IPS-18c (cell line): ENCODE data around the gene ZDHHC12.
"Not testable (repeated sequence)": the region's sequence is repeated elsewhere in the genome, so short reads cannot be mapped to it uniquely, and the experiment has no call there.

Experiments
- H3K4me3 ChIP-seq: 2 replicates; pipeline ENCODE4 v1.7.0; 2013; ENCODE audit warnings: low read depth, mild to moderate bottlenecking, low read length, moderate library complexity; ENCODE audit not compliant: insufficient read depth
- H3K9me3 ChIP-seq: one replicate; pipeline ENCODE4 v1.6.1; 2013; ENCODE audit warnings: mild to moderate bottlenecking, low read length, moderate library complexity; ENCODE audit not compliant: control insufficient read depth, insufficient read depth

Gene ZDHHC12

DNA sequence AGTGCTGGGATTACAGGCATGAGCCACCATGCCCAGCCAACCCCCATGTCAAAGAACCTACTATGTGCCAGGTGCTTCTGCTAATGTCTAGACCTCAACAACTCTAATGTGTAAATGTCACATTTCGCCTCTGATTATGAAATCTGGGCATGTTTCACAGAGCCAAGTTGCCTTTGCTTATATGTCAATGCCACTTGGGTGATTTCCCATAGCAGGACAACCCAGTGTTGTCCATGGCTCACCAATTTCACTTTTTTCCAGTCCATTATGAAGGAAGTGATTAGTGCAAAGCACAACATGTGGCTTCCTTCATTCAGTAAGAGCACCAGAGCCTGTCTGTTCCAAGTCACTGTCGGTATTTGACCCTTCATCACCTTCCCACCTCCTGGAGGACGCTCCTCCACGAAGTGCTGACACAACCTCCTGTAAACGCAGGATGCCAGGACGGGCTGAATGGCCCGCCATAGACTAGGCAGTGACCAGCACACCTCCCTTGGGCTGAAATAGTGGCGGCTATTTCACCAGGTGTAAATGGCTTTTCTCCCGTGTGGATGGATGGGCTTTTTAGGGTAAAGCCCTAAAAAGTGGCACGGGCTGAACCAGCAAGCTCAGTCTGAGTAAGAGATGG, 22.6 kb downstream of the ZDHHC12 start:
- H3K9me3 ChIP-seq: no peaks in the 10 kb centered on the region
- H3K4me3 ChIP-seq: no peak overlapping the region

DNA sequence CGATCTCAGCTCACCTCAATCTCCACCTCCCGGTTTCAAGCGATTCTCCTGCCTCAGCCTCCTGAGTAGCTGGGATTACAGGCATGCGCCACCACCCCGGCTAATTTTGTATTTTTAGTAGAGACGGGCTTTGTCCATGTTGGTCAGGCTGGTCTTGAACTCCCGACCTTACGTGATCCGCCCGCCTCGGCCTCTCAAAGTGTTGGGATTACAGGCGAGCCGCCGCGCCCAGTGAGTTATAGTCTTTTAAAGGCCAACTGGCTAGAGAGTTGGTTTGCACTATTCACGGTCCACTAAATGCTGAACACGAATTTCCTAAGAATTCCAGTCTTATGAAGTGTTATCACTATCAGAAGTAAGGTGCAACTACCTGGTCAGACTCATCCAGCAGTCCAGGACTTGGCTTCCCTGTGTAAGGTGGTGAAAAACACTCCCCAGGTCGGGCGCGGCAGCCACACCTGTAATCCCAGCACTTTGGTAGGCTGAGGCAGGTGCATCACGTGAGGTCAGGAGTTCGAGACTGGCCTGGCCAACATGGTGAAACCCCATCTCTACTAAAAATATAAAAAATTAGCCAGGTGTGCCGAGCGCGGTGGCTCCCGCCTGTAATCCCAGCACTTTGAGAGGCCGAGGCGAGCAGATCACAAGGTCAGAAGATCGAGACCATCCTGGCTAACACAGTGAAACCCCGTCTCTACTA, 24.7 kb downstream of the ZDHHC12 start:
- H3K9me3 ChIP-seq, H3K4me3 ChIP-seq: not testable (repeated sequence)

DNA sequence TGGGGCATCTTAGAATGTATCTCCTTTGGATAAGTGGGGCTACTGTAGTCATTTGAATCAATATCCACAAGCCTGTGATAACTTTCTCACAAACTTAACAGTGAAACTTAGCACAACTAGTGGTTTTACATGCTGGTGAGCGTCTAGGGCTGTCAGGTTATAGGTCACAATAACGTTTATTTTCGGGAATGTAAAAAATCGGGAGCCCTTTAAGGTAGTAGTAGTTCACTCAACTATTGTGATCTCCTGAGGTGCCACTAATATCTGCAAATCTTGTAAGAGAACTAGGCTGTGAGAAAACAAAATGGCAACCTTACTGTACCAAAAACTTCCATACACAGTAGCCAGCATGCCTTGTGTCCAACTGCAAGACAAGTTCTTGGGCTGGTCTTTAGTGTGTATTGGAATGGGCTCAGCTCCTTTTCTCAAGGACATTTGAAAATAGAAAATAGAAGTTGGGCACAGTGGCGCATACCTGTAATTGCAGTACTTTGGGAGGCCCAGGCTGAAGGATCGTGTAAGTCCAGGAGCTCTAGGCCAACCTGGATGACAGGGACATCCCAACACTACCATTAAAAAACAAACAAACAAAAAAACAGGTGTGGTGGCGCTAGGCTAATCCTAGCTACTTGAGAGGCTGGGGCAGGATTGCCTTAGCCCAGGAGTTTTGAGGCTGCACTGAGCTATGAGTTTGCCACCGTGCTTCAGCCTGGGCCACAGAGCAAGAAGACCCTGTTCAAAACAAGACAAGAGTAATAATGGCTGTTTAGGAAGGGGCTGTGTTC, 26.8 kb downstream of the ZDHHC12 start:
- no peak overlapping the region for H3K4me3 ChIP-seq
- no peaks in the 10 kb centered on the region for H3K9me3 ChIP-seq

DNA sequence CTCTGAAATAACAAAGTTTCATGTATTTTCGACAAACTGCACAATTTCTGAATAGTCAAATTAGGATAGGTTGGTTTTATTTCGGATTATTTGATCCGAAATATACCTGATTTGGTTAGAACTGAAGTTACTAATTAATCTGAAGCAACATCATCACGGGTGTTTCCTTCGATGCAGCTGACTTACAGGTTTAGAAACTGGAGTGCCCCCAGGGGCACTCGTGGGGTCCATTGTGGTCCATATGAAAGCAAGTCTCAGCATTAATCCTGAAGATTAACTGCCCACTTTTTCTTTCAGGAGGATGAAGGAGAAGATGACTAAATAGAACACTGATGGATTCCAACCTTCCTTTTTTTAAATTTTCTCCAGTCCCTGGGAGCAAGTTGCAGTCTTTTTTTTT, 29.6 kb downstream of the ZDHHC12 start:
- Histone ChIP-seq H3K4me3 (no peak overlapping the region), H3K9me3 (no peaks in the 10 kb centered on the region)

GRCh38 chr9:128693738-128694137, 30.2 kb downstream of the ZDHHC12 start:
- H3K9me3 ChIP-seq, H3K4me3 ChIP-seq: not testable (repeated sequence)

GRCh38 chr9:128690684-128691034, 33.3 kb downstream of the ZDHHC12 start:
- no peaks in the 10 kb centered on the region for H3K9me3 ChIP-seq
- peak overlapping the region; percentile 64 for H3K4me3 ChIP-seq

- Histone ChIP-seq H3K4me3 (peak overlapping the region; percentile 64), H3K9me3 (no peaks in the 10 kb centered on the region)
Measured at GRCh38 chr9:128689820-128690683, 33.9 kb downstream of the ZDHHC12 start.

DNA sequence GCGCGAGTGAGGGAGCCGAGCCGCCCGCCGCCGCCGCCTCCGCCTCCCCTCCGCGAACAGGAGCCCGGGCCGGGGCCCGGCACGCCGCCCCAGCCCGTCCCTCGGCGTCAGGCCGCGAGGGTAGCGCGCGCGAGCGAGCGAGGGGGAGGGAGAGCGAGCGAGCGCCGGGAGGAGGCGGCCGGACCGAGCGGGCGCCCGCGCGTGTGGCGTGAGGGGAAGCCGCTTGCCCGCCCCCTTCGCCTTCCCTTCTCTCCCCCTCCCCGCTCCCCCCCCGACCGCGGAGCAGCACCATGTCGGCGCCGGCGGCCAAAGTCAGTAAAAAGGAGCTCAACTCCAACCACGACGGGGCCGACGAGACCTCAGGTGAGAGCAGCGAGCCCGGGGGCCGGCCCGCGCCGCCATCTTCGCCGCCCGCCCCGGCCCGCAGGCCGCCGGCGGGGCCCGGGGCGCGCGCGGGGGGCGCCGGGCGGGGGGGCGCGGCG, 34.6 kb downstream of the ZDHHC12 start:
- peak overlapping the region; percentile 52 for H3K4me3 ChIP-seq
- no peaks in the 10 kb centered on the region for H3K9me3 ChIP-seq

DNA sequence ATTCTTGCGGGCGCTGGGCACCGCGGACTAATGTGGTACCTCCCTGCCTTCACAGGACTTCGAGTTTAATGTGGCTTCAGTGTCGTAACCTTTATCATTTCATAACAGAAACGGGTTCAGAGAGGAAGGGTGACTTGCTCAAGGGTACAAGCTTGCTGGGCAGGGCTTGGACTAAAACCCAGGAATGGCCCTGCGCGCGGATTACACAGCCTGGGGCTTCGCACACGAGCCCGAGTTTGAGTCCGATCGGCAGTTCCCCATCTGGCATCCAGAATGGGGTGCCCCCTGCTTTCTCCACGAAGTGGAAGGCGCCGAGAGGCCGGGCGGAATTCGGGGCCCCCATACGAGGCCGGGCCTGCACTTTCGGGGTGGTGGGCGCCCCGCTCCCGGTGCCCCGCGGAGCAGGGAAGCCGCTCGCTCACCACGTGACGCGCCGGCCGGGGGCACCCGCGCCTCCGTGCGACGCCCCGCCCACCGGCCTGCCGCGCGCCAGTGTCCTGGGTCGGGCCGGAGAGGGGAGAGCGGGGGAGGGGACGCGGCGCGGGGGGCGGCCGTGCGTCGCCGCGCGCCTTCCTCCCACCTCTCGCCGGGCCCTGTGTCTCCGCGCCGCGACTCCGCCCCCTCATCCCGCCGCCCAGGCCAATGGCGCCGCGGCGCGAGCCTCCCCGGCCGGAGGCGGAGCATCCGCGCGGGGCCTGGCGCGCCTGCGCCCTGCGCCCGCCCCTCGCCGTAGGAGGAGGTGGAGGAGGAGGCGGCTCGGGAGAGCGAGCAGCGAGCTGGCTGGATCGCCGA, 35.2 kb downstream of the ZDHHC12 start, which contains the start of gene SET:
SET (plus strand) TSS at position 722 of the 792 bp plus-strand sequence. CDS start 361 bp downstream, outside the sequence.
- H3K9me3 ChIP-seq: no peaks in the 10 kb centered on the region
- H3K4me3 ChIP-seq: peak within 1 kb of the TSS; percentile 64

- Histone ChIP-seq H3K4me3 (no peak overlapping the region), H3K9me3 (no peaks in the 10 kb centered on the region)
Measured at GRCh38 chr9:128687453-128687852, 36.5 kb downstream of the ZDHHC12 start.

GRCh38 chr9:128685636-128686489, 38.1 kb downstream of the ZDHHC12 start:
- H3K9me3 ChIP-seq: no peaks in the 10 kb centered on the region
- H3K4me3 ChIP-seq: peak overlapping the region; percentile 100

- H3K4me3 ChIP-seq: peak overlapping the region; percentile 100
- H3K9me3 ChIP-seq: no peaks in the 10 kb centered on the region
Measured at GRCh38 chr9:128684325-128685199, 39.4 kb downstream of the ZDHHC12 start.

- peak overlapping the region; percentile 100 for H3K4me3 ChIP-seq
- no peaks in the 10 kb centered on the region for H3K9me3 ChIP-seq
Measured at GRCh38 chr9:128684065-128684324, 39.9 kb downstream of the ZDHHC12 start.

GRCh38 chr9:128683340-128684064, 40.4 kb downstream of the ZDHHC12 start:
- peak overlapping the region; percentile 100 for H3K4me3 ChIP-seq
- no peaks in the 10 kb centered on the region for H3K9me3 ChIP-seq
